Large intestine (tissue), 3 donors: ENCODE data around the gene SRGAP3. TPM values are rescaled to one million over a fixed set of nuclear protein-coding genes. Genes with fewer than 3 reads are reported as not detected.
A peak's percentile ranks its signal among the peaks of the same experiment; 100 is the strongest.

ENCODE experiments used
- DNase-seq, 2 donors: peaks; one replicate each; pipeline versions ENCODE4 v3.0.0 to v3.0.0-alpha.2; 2013
- H3K27ac ChIP-seq: one replicate; pipeline ENCODE4 v1.5.1; 2013; ENCODE audit warnings: low read length
- H3K27me3 ChIP-seq: 2 replicates; pipeline ENCODE4 v1.6.1; 2013; ENCODE audit warnings: low read length; ENCODE audit not compliant: control insufficient read depth, insufficient read depth
- H3K36me3 ChIP-seq: 2 replicates; pipeline ENCODE4 v1.6.1; 2013; ENCODE audit warnings: low read length; ENCODE audit not compliant: control insufficient read depth, insufficient read depth
- H3K4me1 ChIP-seq: one replicate; pipeline ENCODE4 v1.6.1; 2013; ENCODE audit warnings: low read length; ENCODE audit not compliant: control insufficient read depth, insufficient read depth
- H3K4me3 ChIP-seq: one replicate; pipeline ENCODE4 v1.5.1; 2013; ENCODE audit warnings: low read length
- H3K9me3 ChIP-seq: one replicate; pipeline ENCODE4 v1.6.1; 2013; ENCODE audit warnings: mild to moderate bottlenecking, low read depth, low read length, moderate library complexity; ENCODE audit not compliant: control insufficient read depth
- WGBS: methylation state at CpG from one replicate; pipeline ENCODE4 v1.1.5; 2013; ENCODE audit warnings: low lambda C conversion rate; ENCODE audit not compliant: insufficient coverage; 5-methylcytosine and 5-hydroxymethylcytosine counted together
- polyA plus RNA-seq: library from polyadenylated mRNA; unstranded; fragments of 120-200 nt; gene quantifications from one replicate; pipeline ENCODE4 v1.2.1, GENCODE V29; 2013

Gene SRGAP3
- polyA plus RNA-seq, 1 donor, result 6.5 TPM

- no peak overlapping the region for H3K4me3 ChIP-seq
- H3K27me3 ChIP-seq, result no peaks in the 10 kb centered on the region
- no peak for DNase-seq
- no peaks in the 10 kb centered on the region for H3K9me3 ChIP-seq
- no peaks in the 10 kb centered on the region for H3K4me1 ChIP-seq
- H3K27ac ChIP-seq, result no peak overlapping the region
- WGBS, result no CpG with 5 or more reads among the region's 6 CpGs
- no peaks in the 10 kb centered on the region for H3K36me3 ChIP-seq
Measured at GRCh38 chr3:9072667-9073009, 176.8 kb downstream of the SRGAP3 start.

- DNase-seq, result no peak
- H3K9me3 ChIP-seq, result no peaks in the 10 kb centered on the region
- H3K4me3 ChIP-seq, result no peak overlapping the region
- H3K36me3 ChIP-seq, result no peaks in the 10 kb centered on the region
- H3K27me3 ChIP-seq, result no peaks in the 10 kb centered on the region
- H3K4me1 ChIP-seq, result no peaks in the 10 kb centered on the region
- H3K27ac ChIP-seq, result no peak overlapping the region
- WGBS, result no CpG with 5 or more reads among the region's 10 CpGs
Measured at GRCh38 chr3:9071936-9072666, 177.3 kb downstream of the SRGAP3 start.

- no CpG with 5 or more reads among the region's 2 CpGs for WGBS
- no peaks in the 10 kb centered on the region for H3K4me1 ChIP-seq
- no peak overlapping the region for H3K27ac ChIP-seq
- H3K4me3 ChIP-seq, result no peak overlapping the region
- no peaks in the 10 kb centered on the region for H3K27me3 ChIP-seq
- H3K36me3 ChIP-seq, result no peaks in the 10 kb centered on the region
- no peaks in the 10 kb centered on the region for H3K9me3 ChIP-seq
- DNase-seq, result no peak
Measured at GRCh38 chr3:9070961-9071360, 178.5 kb downstream of the SRGAP3 start.

GRCh38 chr3:9069971-9070370, 179.5 kb downstream of the SRGAP3 start:
- no peaks in the 10 kb centered on the region for H3K9me3 ChIP-seq
- H3K4me1 ChIP-seq, result no peaks in the 10 kb centered on the region
- H3K27ac ChIP-seq, result no peak overlapping the region
- WGBS, result no CpG with 5 or more reads among the region's 1 CpG
- DNase-seq, result no peak
- H3K4me3 ChIP-seq, result no peak overlapping the region
- no peaks in the 10 kb centered on the region for H3K27me3 ChIP-seq
- H3K36me3 ChIP-seq, result no peaks in the 10 kb centered on the region

GRCh38 chr3:9068051-9068450, 181.4 kb downstream of the SRGAP3 start:
- no peak for DNase-seq
- no peaks in the 10 kb centered on the region for H3K9me3 ChIP-seq
- no peak overlapping the region for H3K27ac ChIP-seq
- H3K4me1 ChIP-seq, result no peaks in the 10 kb centered on the region
- H3K27me3 ChIP-seq, result no peaks in the 10 kb centered on the region
- H3K4me3 ChIP-seq, result no peak overlapping the region
- H3K36me3 ChIP-seq, result no peaks in the 10 kb centered on the region
- 63% methylated on average over 1 of the region's 5 CpGs for WGBS

- no CpG with 5 or more reads among the region's 13 CpGs for WGBS
- no peak overlapping the region for H3K4me3 ChIP-seq
- no peaks in the 10 kb centered on the region for H3K4me1 ChIP-seq
- H3K36me3 ChIP-seq, result no peaks in the 10 kb centered on the region
- no peaks in the 10 kb centered on the region for H3K27me3 ChIP-seq
- DNase-seq, result peak; percentile 33 to 38
- H3K9me3 ChIP-seq, result no peaks in the 10 kb centered on the region
- H3K27ac ChIP-seq, result no peak overlapping the region
Measured at GRCh38 chr3:9067352-9067975, 182.0 kb downstream of the SRGAP3 start.

GRCh38 chr3:9066775-9067174, 182.7 kb downstream of the SRGAP3 start:
- WGBS, result no CpG with 5 or more reads among the region's 3 CpGs
- Histone ChIP-seq H3K27ac (no peak overlapping the region), H3K4me3 (no peak overlapping the region), H3K9me3 (no peaks in the 10 kb centered on the region), H3K36me3 (no peaks in the 10 kb centered on the region), H3K27me3 (no peaks in the 10 kb centered on the region), H3K4me1 (no peaks in the 10 kb centered on the region)
- no peak for DNase-seq

GRCh38 chr3:9066141-9066540, 183.3 kb downstream of the SRGAP3 start:
- Histone ChIP-seq H3K4me1 (no peaks in the 10 kb centered on the region), H3K36me3 (no peaks in the 10 kb centered on the region), H3K9me3 (no peaks in the 10 kb centered on the region), H3K4me3 (no peak overlapping the region), H3K27ac (no peak overlapping the region), H3K27me3 (no peaks in the 10 kb centered on the region)
- WGBS, result no CpG with 5 or more reads among the region's 2 CpGs
- DNase-seq, result no peak

- WGBS, result 83% methylated on average over 1 of the region's 5 CpGs
- Histone ChIP-seq H3K36me3 (no peaks in the 10 kb centered on the region), H3K4me1 (no peaks in the 10 kb centered on the region), H3K27me3 (no peaks in the 10 kb centered on the region), H3K4me3 (no peak overlapping the region), H3K27ac (no peak overlapping the region), H3K9me3 (no peaks in the 10 kb centered on the region)
- DNase-seq, result no peak
Measured at GRCh38 chr3:9064850-9065249, 184.6 kb downstream of the SRGAP3 start.

- Histone ChIP-seq H3K27ac (no peak overlapping the region), H3K27me3 (no peaks in the 10 kb centered on the region), H3K36me3 (no peaks in the 10 kb centered on the region), H3K4me3 (no peak overlapping the region), H3K9me3 (no peaks in the 10 kb centered on the region), H3K4me1 (no peaks in the 10 kb centered on the region)
- DNase-seq, result no peak
- no CpG with 5 or more reads among the region's 9 CpGs for WGBS
Measured at GRCh38 chr3:9064251-9064650, 185.2 kb downstream of the SRGAP3 start.

GRCh38 chr3:9062570-9062969, 186.9 kb downstream of the SRGAP3 start:
- H3K27ac ChIP-seq, result no peak overlapping the region
- no peak overlapping the region for H3K4me3 ChIP-seq
- DNase-seq, result no peak
- H3K9me3 ChIP-seq, result no peaks in the 10 kb centered on the region
- H3K4me1 ChIP-seq, result no peaks in the 10 kb centered on the region
- H3K36me3 ChIP-seq, result peaks cover 2% of the 10 kb centered on the region
- H3K27me3 ChIP-seq, result no peaks in the 10 kb centered on the region
- 0% methylated on average over 1 of the region's 1 CpG for WGBS
